CD8-positive, alpha-beta memory T cell (primary cell): ENCODE results near the gene SIM1. TPM values are rescaled to one million over a fixed set of nuclear protein-coding genes. Genes with fewer than 3 reads are reported as not detected.
A peak's percentile ranks its signal among the peaks of the same experiment; 100 is the strongest.

Experiments
- CTCF ChIA-PET: fragments of 350-600 bp; sonication (Branson Sonifier 250); formaldehyde crosslinking; loops from one replicate; lab custom pipeline; 2021; ENCODE audit warnings: antibody characterized with exemption; lab: Charles Lee
- POLR2A ChIA-PET: fragments of 350-600 bp; sonication (Branson Sonifier 250); formaldehyde crosslinking; loops from one replicate; lab custom pipeline; 2021; ENCODE audit warnings: antibody characterized with exemption; lab: Charles Lee
- DNase-seq, 5 donors: peaks; one replicate each; pipeline versions ENCODE4 v3.0.0 to v3.0.0-alpha.2; 2020 to 2022; ENCODE audit warnings: mixed read lengths in 1 of 5
- H3K27ac ChIP-seq: one replicate; pipeline ENCODE4 v1.7.0; 2013; ENCODE audit warnings: low read depth, mild to moderate bottlenecking, low read length, moderate library complexity
- H3K27me3 ChIP-seq: 2 replicates; pipeline ENCODE4 v1.7.0; 2013; ENCODE audit warnings: low read length, mild to moderate bottlenecking; ENCODE audit not compliant: insufficient read depth, poor library complexity, severe bottlenecking
- H3K36me3 ChIP-seq: 2 replicates; pipeline ENCODE4 v1.7.0; 2013; ENCODE audit warnings: mild to moderate bottlenecking, low read length, moderate library complexity; ENCODE audit not compliant: insufficient read depth
- H3K4me1 ChIP-seq: 2 replicates; pipeline ENCODE4 v1.7.0; 2013; ENCODE audit warnings: mild to moderate bottlenecking, low read length, moderate library complexity; ENCODE audit not compliant: insufficient read depth
- H3K4me3 ChIP-seq: 2 replicates; pipeline ENCODE4 v1.7.0; 2013; ENCODE audit warnings: mild to moderate bottlenecking, low read length
- H3K9me3 ChIP-seq: 2 replicates; pipeline ENCODE4 v1.7.0; 2013; ENCODE audit warnings: mild to moderate bottlenecking, low read length
- H3K27ac Mint-ChIP-seq, 8 donors: one replicate each; pipeline ENCODE4 v1.8.0; 2020 to 2021; ENCODE audit warnings: mixed read lengths in 8 of 8, mild to moderate bottlenecking in 6 of 8, inconsistent platforms in 3 of 8, moderate library complexity in 3 of 8
- H3K27me3 Mint-ChIP-seq, 2 donors: one replicate each; pipeline ENCODE4 v1.8.0; 2020 to 2021; ENCODE audit warnings: mixed read lengths in 2 of 2, mild to moderate bottlenecking in 1 of 2, moderate library complexity in 1 of 2
- H3K36me3 Mint-ChIP-seq, 3 donors: one replicate each; pipeline ENCODE4 v1.8.0; 2020 to 2021; ENCODE audit warnings: mixed read lengths in 3 of 3, inconsistent platforms in 1 of 3, mild to moderate bottlenecking in 1 of 3
- H3K4me1 Mint-ChIP-seq, 3 donors: one replicate each; pipeline ENCODE4 v1.8.0; 2020 to 2021; ENCODE audit warnings: mixed read lengths in 3 of 3, inconsistent platforms in 1 of 3, mild to moderate bottlenecking in 1 of 3
- H3K4me3 Mint-ChIP-seq, 7 donors: one replicate each; pipeline ENCODE4 v1.8.0; 2020 to 2021; ENCODE audit warnings: mixed read lengths in 7 of 7, mild to moderate bottlenecking in 6 of 7, moderate library complexity in 4 of 7, inconsistent platforms in 2 of 7
- H3K9me3 Mint-ChIP-seq, 5 donors: one replicate each; pipeline ENCODE4 v1.8.0; 2020 to 2022; ENCODE audit warnings: mixed read lengths in 5 of 5, mild to moderate bottlenecking in 3 of 5, moderate library complexity in 2 of 5, inconsistent platforms in 1 of 5
- polyA plus RNA-seq: library from polyadenylated mRNA; unstranded; fragments of 300-500 nt; fragmentation: Illumina TruSeq; gene quantifications from one replicate; pipeline ENCODE4 v1.2.3, GENCODE V29; 2021
- total RNA-seq, 2 experiments: library from RNA; stranded (reverse); gene quantifications; one replicate each; pipeline ENCODE4 v1.2.3, GENCODE V29; 2021

The SIM1 gene
- total and polyA plus RNA-seq, 3 experiments from 2014 or later = not detected

DNA sequence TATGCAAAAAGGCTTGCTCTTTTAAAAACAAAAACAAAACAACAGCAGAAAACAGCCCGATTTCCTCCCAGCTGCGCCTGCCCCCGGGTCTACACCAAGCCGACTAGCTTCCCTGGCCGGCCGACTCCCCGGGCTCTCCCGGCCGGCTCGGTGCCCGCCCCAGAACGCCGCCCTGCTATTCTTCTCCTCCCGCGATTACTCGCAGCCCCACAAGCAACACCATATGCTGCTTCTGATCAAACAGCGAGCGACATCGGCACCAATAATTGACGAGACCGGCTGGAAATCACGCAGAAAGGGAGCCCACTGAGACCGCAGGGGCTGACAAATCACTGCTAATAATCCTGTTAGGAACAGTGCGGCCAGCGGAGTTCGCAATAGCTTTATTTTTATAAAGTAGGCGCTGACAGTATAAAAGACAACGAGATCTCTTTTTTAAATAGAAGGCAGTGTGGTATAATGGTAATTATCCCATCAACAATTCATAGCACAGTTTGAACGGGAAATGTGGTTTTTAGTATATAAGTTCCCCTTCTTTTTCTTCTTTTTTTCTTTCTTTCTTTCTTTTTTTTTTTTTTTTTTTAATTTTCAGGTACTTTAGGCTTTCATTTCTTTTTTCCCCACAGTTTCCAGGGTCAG, 3.3 kb downstream of the SIM1 start:
- DNase-seq = no peak
- Mint-ChIP-seq H3K27me3 (peaks cover 46 to 94% of the 10 kb centered on the region in 2 donors), H3K36me3 (peaks cover 0 to 15% (median 1%) of the 10 kb centered on the region in 3 donors), H3K27ac (no peak overlapping the region), H3K4me1 (peaks cover 14 to 24% (median 23%) of the 10 kb centered on the region in 3 donors), H3K4me3 (peak overlapping the region in 5 of 7 donors; percentile 26 to 52 (median 33)), H3K9me3 (peaks cover 40 to 63% (median 49%) of the 10 kb centered on the region in 5 donors)
- Histone ChIP-seq H3K27me3 (peaks cover 86% of the 10 kb centered on the region), H3K4me3 (no peak overlapping the region), H3K36me3 (no peaks in the 10 kb centered on the region), H3K9me3 (no peaks in the 10 kb centered on the region), H3K4me1 (no peaks in the 10 kb centered on the region), H3K27ac (no peak overlapping the region)
- ChIA-PET CTCF (interaction anchor here (1.4 kb wide), 1 partner anchor 19 kb away, joined by 5 read pairs; no protein-coding TSS in a partner anchor), POLR2A (interaction anchor here (0.6 kb wide), 1 partner anchor 871 kb away, joined by 4 read pairs; no protein-coding TSS in a partner anchor)

DNA sequence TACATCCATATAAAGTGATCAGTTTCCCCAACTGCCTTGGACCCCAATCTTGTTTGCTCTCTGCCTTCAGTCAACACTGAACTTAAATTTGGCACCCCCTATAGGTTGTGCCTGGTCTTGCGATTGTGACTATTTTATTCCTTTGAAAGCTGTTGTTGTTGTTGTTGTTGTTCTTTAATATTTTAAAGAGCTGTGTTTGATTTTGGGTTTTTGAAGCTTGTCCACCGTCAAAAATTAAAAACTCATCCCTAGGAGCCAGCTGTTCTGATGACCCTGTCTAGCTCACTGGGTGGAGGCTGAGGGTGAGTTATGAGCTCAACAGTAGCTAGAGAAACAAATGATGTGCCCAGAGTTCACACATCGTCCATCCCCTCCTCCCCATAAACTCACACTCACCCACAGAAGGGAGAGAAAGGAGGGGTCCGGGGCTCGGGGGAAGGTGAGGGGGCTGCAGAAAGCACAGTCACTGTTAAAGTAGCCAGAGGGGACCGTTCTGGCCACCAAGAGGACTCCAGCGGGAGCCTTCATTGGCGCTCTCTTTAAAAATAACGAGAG, 4.0 kb downstream of the SIM1 start:
- Histone ChIP-seq H3K4me3 (no peak overlapping the region), H3K9me3 (no peaks in the 10 kb centered on the region), H3K36me3 (no peaks in the 10 kb centered on the region), H3K27ac (no peak overlapping the region), H3K4me1 (no peaks in the 10 kb centered on the region), H3K27me3 (peaks cover 86% of the 10 kb centered on the region)
- H3K27ac Mint-ChIP-seq = no peak overlapping the region
- peaks cover 40 to 64% (median 51%) of the 10 kb centered on the region in 5 donors for H3K9me3 Mint-ChIP-seq
- CTCF ChIA-PET = interaction anchor here (1.4 kb wide), 1 partner anchor 20 kb away, joined by 5 read pairs; no protein-coding TSS in a partner anchor
- H3K4me3 Mint-ChIP-seq = no peak overlapping the region
- no peak for DNase-seq
- H3K27me3 Mint-ChIP-seq = peaks cover 39 to 94% of the 10 kb centered on the region in 2 donors
- H3K36me3 Mint-ChIP-seq = peaks cover 0 to 13% (median 1%) of the 10 kb centered on the region in 3 donors
- H3K4me1 Mint-ChIP-seq = peaks cover 13 to 23% (median 21%) of the 10 kb centered on the region in 3 donors
- POLR2A ChIA-PET = interaction anchor here (0.6 kb wide), 1 partner anchor 870 kb away, joined by 4 read pairs; no protein-coding TSS in a partner anchor

DNA sequence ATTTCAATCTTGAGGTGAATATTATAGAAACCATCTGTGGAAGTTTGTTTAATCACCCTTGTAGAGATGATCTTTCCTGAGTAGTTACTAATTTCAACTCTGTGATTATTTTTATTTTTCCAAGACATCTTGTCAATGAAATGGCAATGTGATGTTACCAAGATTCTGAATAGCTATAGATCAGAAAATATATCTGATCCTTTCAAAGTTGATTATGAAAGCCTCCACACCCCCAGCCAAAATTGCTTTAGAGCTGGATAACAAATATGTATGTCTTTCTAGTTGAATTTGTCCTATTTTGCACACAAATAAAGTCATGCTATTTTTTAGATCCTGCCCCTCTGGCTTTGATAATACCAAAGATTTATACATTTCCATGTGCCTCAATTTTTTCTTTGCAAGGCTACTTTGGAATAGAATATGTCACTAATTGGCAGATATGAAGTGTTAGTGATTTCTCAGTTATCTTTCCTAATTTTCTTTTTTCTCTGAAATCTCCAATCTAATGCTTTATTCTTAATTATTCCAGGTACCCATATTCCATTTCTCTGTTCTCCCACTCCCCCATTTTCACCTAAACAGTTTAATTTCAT, 5.0 kb downstream of the SIM1 start:
- Mint-ChIP-seq H3K4me3 (no peak overlapping the region), H3K27ac (no peak overlapping the region), H3K36me3 (peaks cover 0 to 13% (median 1%) of the 10 kb centered on the region in 3 donors), H3K9me3 (peaks cover 41 to 65% (median 50%) of the 10 kb centered on the region in 5 donors), H3K27me3 (peaks cover 31 to 86% of the 10 kb centered on the region in 2 donors), H3K4me1 (peaks cover 10 to 18% (median 13%) of the 10 kb centered on the region in 3 donors)
- Histone ChIP-seq H3K9me3 (no peaks in the 10 kb centered on the region), H3K36me3 (no peaks in the 10 kb centered on the region), H3K27me3 (peaks cover 86% of the 10 kb centered on the region), H3K27ac (no peak overlapping the region), H3K4me1 (no peaks in the 10 kb centered on the region), H3K4me3 (no peak overlapping the region)
- no peak for DNase-seq
- POLR2A ChIA-PET = no interaction called here
- CTCF ChIA-PET = no interaction called here

DNA sequence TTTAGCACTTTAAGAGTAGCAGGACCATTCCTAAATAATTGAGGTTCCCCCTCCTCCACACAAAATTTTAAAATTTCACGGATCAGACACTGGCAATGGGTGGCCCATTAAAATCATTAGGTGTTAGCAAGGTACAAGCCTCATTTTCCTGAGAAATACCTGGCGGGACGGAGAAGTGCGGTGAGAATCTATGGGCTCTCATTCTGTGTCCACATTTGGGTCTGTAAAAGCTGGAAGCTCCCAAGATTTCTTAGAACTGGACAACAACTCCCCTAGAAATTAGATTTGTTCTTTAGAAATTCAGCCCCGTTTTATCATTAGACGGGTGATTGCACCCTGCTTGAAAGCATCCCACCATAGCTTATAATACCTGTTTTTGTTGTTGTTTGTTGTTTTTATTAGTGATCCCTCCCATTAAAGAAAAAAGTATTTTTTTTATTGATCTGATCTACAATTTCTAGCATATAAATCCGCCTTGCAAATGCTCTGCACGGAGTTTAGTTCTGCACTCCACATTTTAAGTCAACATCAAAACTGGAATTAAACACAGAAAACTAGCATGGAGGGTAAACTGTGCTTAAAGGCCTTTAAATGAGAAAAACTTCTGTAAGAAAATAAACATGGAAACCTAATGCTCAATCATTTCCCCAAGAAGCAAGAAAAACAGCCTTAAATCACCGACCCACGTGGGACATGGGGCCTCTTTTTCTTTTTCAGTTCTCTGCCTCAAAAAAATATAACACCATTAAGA, 5.7 kb downstream of the SIM1 start:
- Histone ChIP-seq H3K4me1 (no peaks in the 10 kb centered on the region), H3K27me3 (peaks cover 89% of the 10 kb centered on the region), H3K9me3 (no peaks in the 10 kb centered on the region), H3K4me3 (no peak overlapping the region), H3K36me3 (no peaks in the 10 kb centered on the region), H3K27ac (no peak overlapping the region)
- POLR2A ChIA-PET = no interaction called here
- CTCF ChIA-PET = no interaction called here
- Mint-ChIP-seq H3K27me3 (peaks cover 29 to 80% of the 10 kb centered on the region in 2 donors), H3K4me1 (peaks cover 10 to 18% (median 13%) of the 10 kb centered on the region in 3 donors), H3K36me3 (peaks cover 0 to 13% (median 1%) of the 10 kb centered on the region in 3 donors), H3K4me3 (no peak overlapping the region), H3K27ac (no peak overlapping the region), H3K9me3 (peaks cover 44 to 70% (median 51%) of the 10 kb centered on the region in 5 donors)
- no peak for DNase-seq

DNA sequence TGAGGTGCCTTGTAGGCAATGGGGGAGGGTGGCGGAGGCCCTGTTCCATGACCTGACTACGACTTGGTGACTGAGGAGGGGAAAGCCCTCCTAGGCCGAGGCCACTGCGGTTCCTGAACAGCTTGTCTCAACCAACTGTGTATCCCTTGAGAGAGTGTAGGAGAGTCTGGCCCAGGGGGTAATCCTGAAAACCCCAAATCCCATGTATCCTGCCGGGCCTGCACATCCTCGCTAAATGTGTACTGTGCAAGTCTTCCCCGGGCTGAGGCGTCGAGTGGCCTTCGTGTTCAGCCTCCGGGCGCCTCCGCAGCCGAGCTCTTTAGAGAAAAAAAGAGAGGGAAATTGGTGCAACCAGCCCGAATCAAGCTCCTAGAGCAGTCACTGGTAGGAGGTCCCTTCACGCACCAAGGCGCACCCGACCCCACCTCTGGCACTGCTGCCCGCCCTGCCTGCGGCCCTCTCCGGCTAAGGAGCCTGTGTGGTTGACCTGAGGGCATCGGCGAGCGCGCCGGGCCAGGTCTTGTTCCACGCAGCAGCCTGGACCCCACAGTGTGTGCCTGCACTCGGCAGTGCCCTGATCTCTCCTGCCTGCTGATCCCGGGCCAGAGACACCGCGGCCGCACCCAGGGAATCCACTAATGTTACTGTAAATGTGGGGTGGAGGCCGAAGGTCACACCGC, 7.3 kb downstream of the SIM1 start:
- H3K9me3 Mint-ChIP-seq = peaks cover 32 to 63% (median 47%) of the 10 kb centered on the region in 5 donors
- Histone ChIP-seq H3K4me1 (no peaks in the 10 kb centered on the region), H3K36me3 (no peaks in the 10 kb centered on the region), H3K4me3 (no peak overlapping the region), H3K27ac (no peak overlapping the region), H3K27me3 (peaks cover 80% of the 10 kb centered on the region), H3K9me3 (no peaks in the 10 kb centered on the region)
- POLR2A ChIA-PET = no interaction called here
- peaks cover 14 to 65% of the 10 kb centered on the region in 2 donors for H3K27me3 Mint-ChIP-seq
- H3K4me1 Mint-ChIP-seq = peaks cover 10 to 18% (median 10%) of the 10 kb centered on the region in 3 donors
- H3K27ac Mint-ChIP-seq = no peak overlapping the region
- peak overlapping the region in 1 of 7 donors; percentile 37 for H3K4me3 Mint-ChIP-seq
- DNase-seq = no peak
- H3K36me3 Mint-ChIP-seq = peaks cover 0 to 8% (median 0%) of the 10 kb centered on the region in 3 donors
- CTCF ChIA-PET = no interaction called here

DNA sequence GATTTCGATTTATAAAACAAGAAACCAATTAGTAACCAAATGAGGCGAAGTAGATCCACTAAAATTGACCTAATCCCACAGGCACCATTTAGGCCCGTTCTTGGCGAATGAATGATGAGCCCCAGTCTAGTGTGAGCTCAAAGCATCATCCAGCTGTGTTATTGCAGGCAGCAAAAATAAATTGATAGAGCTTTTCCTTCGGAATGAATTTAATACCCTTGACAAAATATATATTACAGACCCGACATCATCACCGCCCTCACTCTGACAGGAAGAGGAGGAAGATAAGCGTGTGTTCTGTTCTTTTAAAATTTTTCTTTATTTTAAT, 7.8 kb downstream of the SIM1 start:
- Mint-ChIP-seq H3K9me3 (peaks cover 26 to 57% (median 41%) of the 10 kb centered on the region in 5 donors), H3K27ac (peak overlapping the region in 1 of 8 donors; percentile 56), H3K4me3 (no peak overlapping the region), H3K4me1 (peaks cover 4 to 12% (median 6%) of the 10 kb centered on the region in 3 donors), H3K27me3 (peaks cover 8 to 59% of the 10 kb centered on the region in 2 donors), H3K36me3 (peaks cover 0 to 8% (median 0%) of the 10 kb centered on the region in 3 donors)
- DNase-seq = no peak
- Histone ChIP-seq H3K27ac (no peak overlapping the region), H3K36me3 (no peaks in the 10 kb centered on the region), H3K27me3 (peaks cover 74% of the 10 kb centered on the region), H3K4me1 (no peaks in the 10 kb centered on the region), H3K4me3 (no peak overlapping the region), H3K9me3 (no peaks in the 10 kb centered on the region)
- ChIA-PET CTCF (no interaction called here), POLR2A (no interaction called here)

DNA sequence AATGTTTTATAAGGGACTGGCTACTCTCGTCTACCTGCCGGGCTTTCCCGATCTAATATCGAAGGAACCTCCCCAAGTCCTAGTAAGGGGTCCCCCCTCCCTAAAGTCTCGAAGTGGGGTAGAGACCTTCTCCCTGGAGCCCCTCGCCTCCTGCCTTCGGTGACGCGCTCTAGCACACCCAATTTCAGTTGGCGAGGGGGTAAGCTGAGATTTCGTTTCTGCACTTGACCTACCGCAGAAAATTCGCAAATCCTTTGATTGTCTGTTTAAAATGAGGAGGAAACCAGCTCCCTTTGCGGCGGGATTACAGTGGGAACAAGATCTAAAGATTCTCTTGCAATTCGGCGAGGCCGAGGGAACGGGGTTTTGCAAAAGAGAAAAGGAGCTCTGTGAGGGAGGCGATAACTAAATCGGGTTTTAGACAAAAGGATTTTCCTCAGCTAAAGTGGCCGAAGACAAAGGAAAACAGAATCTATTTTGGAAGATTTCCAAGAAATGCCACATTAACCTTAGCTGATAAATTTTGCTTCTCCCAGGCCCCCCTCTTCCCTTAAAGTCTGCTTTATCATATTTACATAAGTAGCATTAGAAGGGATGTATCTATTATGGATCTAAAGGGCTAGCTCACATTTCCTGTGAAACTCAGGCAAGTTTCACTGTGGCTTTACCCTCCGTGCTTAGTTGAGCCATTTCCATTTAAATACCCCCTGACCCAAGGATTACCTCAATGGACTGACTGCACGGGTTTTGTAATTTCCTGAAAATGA, 8.4 kb downstream of the SIM1 start:
- Mint-ChIP-seq H3K27me3 (peaks cover 2 to 53% of the 10 kb centered on the region in 2 donors), H3K4me3 (peak overlapping the region in 1 of 7 donors; percentile 37), H3K4me1 (peaks cover 1 to 6% (median 2%) of the 10 kb centered on the region in 3 donors), H3K27ac (peak overlapping the region in 1 of 8 donors; percentile 56), H3K36me3 (peaks cover 0 to 8% (median 0%) of the 10 kb centered on the region in 3 donors), H3K9me3 (peaks cover 24 to 53% (median 37%) of the 10 kb centered on the region in 5 donors)
- POLR2A ChIA-PET = no interaction called here
- Histone ChIP-seq H3K27me3 (peaks cover 69% of the 10 kb centered on the region), H3K9me3 (no peaks in the 10 kb centered on the region), H3K4me3 (no peak overlapping the region), H3K36me3 (no peaks in the 10 kb centered on the region), H3K4me1 (no peaks in the 10 kb centered on the region), H3K27ac (no peak overlapping the region)
- CTCF ChIA-PET = no interaction called here
- DNase-seq = no peak
